Stomach (tissue), 4 donors: ENCODE results near the gene SLC25A26.

Source experiments
- CTCF ChIP-seq, 7 experiments: fragments of 450-650 bp in 4 of 7; fragments of 200-600 bp in 3 of 7; sonication (generic) in 3 of 7; IDR thresholded peaks; one replicate each; pipeline ENCODE4 v1.5.1; 2016 to 2019; ENCODE audit warnings: antibody characterized with exemption in 7 of 7, control low read depth in 2 of 7, mild to moderate bottlenecking in 1 of 7
- POLR2A ChIP-seq, 4 donors: fragments of 450-650 bp; IDR thresholded peaks; one replicate each; pipeline ENCODE4 v1.6.1; 2016; ENCODE audit warnings: antibody characterized with exemption in 4 of 4, control low read depth in 2 of 4, mild to moderate bottlenecking in 1 of 4, moderate library complexity in 1 of 4

- peak in 5 of 7 experiments; percentile 49 to 78 (median 55) for TF ChIP-seq CTCF (IDR thresholded peaks at IDR 0.05)
- TF ChIP-seq POLR2A (IDR thresholded peaks at IDR 0.05), result no peak
These were observed 56.0 kb downstream of the SLC25A26 start for GRCh38 chr3:66276705-66277274.
